NCI-H2196 (cell line): ENCODE measurements around the gene CERT1.

ENCODE experiments used
- DNase-seq: peaks from one replicate; lab custom pipeline; 2025; ENCODE audit not compliant: unreplicated experiment; lab: John Stamatoyannopoulos, UW

The CERT1 gene

DNA sequence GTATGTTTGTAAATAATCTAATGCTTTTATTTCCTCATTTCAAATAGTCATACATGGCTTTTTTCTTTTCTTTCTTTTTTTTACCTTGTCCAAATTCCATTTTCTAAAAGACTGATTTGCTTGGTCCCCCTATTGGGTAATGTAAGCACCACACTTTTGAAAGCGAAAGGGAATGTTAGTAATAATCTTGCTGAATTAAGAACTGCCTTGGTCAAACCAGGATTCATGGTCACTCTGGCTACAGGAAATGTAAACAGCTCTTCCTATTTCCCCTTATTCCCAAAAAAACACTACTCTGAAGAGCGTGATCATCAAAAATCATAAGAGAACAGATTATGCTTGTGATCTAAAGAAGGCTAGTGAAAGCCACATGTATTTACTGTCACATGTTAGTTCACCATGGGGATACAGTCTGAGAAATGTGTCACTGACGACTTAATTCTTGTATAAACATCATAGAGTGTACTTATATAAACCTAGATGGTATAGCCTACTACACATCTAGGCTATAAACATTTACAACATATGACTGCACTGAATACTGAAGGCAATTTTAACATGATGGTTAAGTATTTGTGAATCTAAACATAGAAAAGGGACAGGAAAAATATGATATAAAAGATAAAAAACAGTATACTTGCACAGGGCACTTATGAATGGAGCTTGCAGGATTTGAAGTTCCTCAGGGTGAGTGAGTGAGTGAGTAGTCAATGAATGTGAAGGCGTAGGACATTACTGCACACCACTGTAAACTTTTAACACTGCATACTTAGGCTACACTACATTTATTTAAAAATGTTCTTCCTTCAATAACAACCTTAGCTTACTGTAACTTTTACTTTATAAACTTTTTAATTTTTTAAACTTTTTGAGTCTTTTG is 99.1 kb downstream of the CERT1 start:
- DNase-seq = no peak

DNA sequence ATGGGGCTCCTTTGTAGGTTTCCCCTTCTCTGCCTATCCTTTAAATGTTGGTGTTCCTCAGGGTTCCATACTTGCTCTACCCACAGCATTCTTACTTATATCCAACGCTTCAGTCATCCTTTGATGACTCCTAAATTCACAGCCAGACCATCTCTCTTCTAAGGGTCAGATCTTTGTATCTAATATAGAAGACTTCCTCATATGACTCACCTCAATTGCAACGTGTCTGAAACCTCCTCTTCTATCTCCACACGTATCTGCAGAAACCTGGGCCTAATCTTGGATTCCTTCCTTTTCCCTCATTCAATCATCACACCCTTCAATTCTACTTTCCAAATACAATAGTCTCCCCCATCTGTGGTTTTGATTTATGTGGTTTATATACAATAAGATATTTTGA is 106.1 kb downstream of the CERT1 start:
- no peak for DNase-seq

DNA sequence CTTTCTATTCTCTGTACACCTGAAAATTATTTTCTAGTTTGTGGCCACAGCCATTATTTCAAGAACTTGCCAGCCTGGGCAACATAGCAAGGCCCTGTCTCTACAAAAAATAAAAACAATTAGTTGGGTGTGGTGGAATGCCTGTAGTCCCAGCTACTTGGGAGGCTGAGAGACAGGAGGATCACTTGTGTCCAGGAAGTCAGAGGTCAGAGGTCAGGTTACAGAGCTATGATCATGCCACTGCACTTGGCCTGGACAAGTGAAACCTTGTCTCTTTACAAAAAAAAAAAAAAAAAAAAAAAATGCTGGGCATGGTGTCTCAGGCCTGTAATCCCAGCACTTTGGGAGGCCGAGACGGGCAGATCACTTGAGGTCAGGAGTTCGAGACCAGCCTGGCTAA is 116.2 kb downstream of the CERT1 start:
- DNase-seq = no peak

DNA sequence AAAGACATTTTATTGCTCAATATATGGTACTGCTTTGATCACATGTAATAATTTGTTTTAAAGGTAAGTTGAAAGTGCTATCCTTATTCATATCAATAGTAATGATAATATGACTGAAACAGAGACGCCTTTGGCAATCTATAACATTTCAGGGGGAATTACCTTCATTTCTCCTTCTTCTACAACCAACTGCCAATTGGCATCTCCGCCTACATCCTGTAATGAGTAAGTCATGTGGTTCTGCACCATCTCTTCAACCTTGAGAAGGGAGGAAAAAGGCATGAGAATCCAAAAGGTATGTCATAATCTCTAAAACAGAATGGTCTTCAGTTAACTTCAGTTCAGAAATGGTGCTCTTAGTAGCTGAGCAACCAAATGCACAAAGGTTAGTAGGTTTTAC is 122.0 kb downstream of the CERT1 start:
- DNase-seq = no peak

DNA sequence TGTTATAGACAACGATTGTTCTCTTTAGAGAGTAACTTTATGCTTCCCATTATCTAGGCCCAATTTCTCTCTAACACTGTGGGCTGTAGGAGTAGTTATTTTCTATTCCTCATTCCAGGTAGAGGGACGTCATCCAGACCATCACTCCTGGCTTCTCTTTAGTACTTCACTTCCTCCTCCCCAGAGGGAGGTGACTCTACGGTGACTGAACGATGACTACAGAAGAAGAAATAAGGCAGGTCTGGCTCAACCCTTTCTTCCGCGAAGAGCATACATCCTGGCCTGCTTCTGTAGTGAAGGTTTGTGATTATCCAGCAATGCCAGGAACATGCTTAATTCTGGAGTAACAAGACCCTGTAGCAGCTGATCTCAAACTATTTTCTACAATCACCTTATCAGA is 123.6 kb downstream of the CERT1 start:
- DNase-seq = no peak

DNA sequence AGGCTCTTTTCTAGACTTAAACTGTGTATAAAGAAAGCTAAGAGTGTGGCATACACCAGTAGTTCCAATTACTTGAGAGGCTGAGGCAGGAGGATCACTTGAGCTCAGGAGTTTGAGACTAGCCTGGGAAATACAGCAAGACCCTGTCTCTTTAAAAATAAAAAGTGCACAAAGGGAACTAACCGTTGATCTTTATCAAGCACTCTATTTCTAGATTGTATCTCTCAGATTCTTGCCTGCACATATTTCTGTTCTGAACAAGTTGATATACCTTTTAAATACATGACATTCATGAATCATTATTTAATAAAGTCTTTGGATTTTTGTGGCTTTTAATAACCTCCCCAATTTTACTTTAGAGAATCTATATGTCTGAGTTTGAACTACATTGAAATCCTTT is 127.2 kb downstream of the CERT1 start:
- DNase-seq = no peak

DNA sequence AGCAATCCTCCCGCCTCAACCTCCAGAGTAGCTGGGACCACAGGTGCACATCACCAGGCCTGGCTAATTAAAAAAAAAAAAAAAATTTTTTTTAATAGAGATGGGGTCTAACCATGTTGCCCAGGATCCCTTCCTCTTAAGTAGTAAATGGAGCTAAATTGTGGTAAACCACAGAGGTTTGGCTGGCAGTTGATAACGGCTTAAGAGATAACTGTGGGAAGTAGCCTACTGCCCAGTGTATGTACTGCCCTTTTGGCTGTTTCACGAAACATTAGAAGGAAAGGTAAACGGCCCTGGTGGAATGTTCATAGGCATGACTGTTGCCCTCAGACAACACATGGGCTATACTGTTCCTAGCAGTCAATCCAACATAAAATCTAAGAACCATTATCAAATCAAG is 130.0 kb downstream of the CERT1 start:
- DNase-seq = no peak

DNA sequence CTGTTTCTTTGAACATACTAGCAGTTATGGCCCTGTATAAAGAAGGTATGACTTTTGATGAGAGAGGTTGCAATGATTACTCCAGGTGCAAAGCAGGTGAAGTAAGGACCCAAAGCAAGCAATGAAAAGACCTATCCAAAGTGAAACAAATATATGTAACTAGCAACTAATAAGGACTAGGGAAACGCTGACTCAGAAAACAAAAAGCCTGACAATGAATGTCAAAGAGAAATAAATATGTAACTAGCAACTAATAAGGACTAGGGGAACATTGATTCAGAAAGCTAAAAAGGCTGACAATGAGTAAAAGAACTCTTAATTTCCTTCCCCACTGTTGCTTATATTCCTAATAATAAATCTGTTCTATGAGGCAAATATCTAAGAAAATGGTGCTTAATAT is 131.3 kb downstream of the CERT1 start:
- DNase-seq = no peak

DNA sequence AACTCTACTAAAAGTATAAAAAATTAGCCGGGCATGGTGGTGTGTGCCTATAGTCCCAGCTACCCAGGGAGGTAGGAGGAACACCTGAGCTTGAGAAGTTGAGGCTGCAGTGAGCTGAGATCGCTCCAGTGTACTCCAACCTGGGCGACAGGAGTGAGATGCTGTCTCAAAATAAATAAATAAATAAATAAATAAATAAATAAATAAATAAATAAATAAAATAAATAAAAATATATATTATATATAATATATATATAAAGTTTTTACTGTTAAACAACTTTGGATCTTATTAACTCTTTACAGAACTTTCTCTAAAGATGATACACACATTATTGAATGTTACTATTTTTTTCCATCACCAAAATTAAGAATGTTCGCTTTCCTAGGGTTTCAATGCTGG is 136.0 kb downstream of the CERT1 start:
- no peak for DNase-seq

DNA sequence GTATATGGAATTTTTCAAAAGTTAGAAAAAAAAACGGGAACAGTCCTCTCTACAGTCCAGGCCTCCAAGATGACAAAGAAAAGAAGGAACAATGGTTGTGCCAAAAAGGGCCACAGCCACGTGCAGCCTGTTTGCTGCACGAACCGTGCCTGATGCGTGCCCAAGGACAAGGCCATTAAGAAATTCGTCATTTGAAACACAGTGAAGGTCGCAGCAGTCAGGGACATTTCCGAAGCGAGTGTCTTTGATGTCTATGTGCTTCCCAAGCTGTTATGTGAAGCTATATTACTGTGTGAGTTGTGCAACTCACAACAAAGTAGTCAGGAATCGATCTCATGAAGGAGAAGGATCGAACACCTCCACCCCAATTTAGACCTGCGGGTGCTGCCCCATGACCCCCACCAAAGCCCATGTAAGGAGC is 137.0 kb downstream of the CERT1 start:
- no peak for DNase-seq

DNA sequence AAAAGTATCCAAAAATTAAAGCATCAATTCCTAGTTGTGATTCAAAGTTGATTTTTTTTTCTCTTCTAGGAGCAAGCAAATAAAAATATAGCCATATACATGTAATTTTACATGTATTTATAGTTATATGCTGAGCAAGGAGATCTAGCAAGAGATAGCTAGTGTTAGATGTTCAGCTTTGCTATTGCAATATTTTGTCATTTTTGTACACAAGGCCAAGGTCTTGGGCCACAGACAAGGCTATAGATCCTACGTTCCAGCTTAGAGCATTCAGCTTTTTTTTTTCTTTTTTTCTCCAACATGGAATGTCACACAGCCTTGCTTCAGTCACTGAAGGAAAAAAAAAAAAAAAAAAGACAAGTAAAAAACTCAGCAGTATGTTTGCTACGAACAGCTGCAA is 137.6 kb downstream of the CERT1 start:
- no peak for DNase-seq

DNA sequence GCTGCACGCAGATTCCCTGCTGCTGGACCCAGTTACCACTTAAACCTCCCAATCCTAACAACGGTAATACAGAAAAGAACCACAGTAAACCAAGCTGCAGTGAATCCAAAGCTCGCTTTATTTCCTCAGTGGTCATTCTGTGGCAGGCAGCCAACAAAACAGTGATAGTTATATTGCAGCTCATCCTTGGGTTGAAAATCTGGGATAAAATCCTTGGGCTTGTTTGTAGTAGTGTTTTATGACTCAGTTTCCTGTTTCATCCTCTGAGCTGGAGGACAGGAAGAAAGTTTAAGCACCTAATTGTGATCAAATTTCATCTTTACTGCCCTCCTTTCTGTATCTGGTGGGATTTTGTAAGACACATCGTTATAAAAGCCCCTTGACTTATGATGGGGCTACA is 143.0 kb downstream of the CERT1 start:
- no peak for DNase-seq

DNA sequence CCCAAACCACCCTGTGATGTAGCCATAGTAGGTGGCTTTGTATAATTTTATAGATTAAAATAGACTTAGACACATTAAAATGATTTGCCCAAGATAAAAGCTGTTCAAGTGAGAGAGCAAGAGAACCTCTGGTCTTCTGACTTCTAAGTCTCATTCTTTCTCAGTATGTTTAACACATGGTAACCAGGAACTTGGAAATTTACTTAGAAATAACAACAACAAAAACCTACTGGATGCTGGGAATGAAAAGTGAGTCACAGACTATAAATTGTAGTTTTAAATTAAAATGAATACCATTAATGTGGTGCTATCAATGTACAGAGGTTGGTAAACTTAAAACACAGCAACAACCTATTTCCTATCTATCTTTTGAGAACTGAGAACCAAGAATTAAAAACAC is 144.0 kb downstream of the CERT1 start:
- DNase-seq = no peak

DNA sequence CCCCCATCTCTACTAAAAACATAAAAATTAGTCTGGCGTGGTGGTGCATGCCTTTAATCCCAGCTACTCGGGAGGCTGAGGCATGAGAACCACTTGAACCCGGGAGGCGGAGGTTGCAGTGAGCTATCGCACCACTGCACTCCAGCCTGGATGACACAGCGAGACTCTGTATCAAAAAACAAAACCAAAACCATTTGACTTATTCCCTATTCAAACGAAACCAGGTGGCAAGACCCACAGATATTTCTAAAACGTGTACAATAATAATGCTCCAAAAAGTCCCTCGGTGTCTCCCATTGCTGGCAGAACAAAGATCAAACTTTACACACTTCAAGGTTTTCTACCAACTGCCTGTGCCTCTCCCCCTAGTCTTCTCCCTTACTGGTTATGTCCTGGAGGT is 144.6 kb downstream of the CERT1 start:
- DNase-seq = no peak

DNA sequence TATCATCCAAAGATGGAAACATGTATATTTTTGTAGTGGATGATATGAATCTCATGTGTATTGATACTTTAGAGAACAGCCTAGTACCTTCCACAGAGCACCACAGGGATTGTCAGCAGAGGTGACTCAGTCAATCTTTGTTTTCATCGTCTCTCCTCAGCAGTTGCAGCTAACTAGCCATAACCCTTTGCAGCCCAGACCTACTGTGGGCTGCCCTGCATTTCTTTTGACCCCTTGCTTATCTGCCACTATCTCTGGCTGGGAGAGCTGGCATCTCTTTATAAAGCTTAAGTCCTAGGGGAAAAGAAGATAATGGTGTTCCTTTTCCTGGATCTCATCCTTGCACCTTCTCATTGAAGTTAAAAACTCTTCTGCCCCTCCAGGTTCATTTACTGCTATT is 145.7 kb downstream of the CERT1 start:
- no peak for DNase-seq

DNA sequence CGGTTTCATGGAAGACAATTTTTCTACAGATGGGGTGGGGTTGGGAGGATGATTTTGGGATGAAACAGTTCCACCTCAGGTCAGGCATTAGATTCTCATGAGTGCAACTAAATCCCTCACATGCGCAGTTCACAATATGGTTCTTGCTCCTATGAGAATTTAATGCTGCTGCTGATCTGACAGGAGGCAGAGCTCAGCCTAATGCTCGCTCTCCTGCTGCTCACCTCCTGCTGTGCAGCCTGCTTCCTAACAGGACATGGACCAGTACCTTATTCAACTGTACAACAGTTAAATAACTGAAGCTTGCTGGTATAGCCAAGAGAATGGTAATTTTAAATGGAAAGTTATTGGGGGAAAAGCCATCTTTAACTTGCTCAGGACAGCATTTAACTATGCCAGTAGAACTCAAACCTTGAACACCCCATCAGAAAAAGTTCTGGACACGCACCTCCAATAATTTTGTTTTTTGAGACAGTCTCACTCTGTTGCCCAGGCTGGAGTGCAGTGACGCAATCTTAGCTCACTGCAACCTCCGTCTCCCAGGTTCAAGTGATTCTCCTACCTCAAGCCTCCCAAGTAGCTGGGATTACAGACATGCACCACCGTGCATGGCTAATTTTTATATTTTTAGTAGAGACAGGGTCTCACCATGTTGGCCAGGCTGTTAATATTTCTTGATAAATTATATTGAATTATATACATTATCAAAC is 146.7 kb downstream of the CERT1 start:
- DNase-seq = no peak

DNA sequence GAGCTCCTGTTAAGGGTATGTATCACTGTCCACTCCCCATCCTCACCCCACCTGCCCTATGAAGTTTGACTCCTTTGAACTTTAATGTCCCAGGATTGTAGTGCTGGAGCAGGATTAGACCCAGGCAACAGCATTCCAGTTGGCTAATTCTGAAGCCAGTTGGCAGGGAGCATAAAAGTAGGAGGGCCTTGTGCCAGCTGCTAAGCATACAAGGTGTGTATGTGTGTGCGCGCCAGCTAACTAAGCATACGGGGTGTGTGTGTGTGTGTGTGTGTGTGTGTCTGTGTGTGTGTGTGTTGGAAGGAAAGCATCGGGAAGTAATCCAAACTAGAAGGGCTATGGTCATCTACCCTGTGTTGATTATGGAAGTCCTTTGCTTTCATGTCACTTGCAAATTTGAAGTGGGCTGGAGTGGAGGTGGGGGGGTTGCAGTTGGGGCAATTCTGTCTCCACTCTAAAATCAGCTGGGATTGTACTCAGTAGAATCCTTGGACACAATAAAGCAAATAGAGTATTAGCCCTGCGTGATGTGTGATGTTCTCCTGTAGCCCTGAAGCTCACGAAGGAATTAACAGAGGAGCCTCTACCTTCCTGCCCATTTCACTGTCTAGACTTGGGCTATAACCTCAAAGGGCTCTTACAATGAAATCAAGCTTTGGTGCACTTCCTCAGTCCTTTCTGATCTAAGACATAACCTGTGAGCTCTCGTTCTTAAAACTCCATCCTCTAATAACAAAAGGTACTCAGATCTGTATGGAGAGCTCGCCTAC is 147.5 kb downstream of the CERT1 start:
- DNase-seq = peak; percentile 8

DNA sequence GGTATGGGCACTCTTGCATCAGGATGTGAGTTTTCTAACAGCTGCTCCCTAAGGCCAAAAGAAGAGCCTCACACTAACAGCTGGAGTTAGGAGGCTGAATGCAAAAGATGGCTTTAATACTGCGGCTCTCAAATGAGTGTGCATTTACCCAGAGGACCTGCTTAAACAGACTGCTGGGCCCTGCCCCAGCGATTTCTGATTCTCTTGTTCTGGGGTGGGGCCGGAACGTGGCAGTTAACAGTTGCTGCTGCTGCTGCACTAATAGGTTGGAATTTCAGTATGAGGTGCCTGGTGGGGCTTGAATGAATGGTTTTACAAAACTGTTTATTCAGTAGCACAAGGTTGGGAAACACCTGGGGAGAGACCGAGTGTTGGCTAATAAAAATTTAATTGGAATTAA is 148.3 kb downstream of the CERT1 start:
- no peak for DNase-seq

DNA sequence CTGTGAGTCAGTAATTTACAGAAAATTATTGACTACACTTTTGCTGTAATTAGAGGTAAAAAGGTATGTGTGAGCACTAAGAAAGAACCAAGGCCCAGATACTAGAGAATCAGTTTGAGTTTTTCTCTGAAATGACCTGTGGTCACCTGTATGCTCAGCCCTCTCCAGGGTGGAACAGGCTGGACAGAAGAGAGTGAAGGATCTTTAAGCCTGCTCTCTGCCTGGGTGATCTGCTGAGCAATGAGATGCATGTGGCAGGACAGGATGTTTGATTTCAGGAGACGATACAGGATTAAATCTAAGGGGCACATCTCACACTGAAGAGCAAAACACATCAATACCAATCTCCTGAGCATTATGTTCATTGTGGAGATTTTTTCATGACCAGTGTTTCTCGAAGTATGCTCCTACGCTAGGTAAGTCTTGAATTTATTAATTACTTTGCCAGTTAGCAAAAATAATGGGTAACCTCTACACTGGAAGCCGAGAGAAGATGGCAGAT is 148.9 kb downstream of the CERT1 start:
- no peak for DNase-seq

DNA sequence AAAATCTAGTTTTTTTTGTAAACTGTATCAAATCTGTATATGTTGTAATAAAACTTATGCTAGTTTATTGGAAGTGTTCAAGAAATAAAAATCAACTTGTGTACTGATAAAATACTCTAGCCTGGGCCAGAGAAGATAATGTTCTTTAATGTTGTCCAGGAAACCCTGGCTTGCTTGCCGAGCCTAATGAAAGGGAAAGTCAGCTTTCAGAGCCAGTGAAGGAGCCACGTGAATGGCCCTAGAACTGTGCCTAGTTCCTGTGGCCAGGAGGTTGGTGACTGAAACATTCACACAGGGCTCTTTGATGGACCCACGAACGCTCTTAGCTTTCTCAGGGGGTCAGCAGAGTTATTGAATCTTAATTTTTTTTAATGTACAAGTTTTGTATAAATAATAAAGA is 150.1 kb downstream of the CERT1 start:
- DNase-seq = no peak

DNA sequence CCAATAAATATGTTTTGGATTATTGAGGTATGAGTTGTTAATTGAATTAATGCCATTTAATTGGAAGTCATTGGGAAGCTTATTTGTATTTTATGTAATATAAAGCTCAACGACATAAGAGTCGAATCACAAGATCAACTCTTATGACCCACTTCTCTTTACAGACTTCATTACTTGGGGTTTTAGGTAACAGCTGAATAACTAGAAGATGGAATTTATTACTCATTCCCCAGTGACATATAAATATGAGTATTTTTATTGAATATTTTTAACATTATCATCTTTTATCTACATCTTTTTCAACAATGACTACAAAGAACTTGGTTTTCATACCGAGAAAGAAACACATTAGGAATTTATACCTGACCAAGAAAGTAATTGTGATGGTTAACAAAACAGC is 153.3 kb downstream of the CERT1 start:
- no peak for DNase-seq

DNA sequence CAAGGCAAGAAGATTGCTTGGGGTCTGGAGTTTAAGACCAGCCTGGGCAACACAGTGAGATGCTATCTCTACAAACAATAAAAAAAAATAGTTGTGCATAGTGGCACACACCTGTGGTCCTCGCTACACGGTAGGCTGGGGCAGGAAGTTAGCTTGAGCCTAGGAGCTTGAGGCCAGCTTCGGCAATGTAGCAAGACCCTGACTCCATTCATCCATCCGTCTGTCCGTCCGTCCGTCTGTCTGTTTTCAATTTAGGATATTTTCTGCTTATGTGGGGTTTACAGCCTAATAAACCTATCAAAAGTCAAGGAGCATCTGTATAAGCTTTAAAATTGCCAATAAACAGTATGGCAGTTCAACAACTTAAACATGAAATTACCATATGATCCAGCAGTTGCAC is 154.7 kb downstream of the CERT1 start:
- no peak for DNase-seq
